ENCODE measurements around the gene MRPL49.

MRPL49 gene

GRCh38 chr11:65086809-65087208 is 35.3 kb upstream of the MRPL49 start:
- no peak overlapping the region for H3K4me3 ChIP-seq (ENCODE audit: low read length)
- H2AFZ ChIP-seq (ENCODE audit: low read length) = no peak overlapping the region
- H3K4me1 ChIP-seq (ENCODE audit: low read length) = peaks cover 63% of the 10 kb centered on the region
- no peaks in the 10 kb centered on the region; the same call in 1 of the 2 replicates for H3K36me3 ChIP-seq (replicated peaks; ENCODE audit: insufficient read depth, low read length)
- H3K9me2 ChIP-seq (replicated peaks; ENCODE audit: insufficient read depth, low read length) = no peaks in the 10 kb centered on the region
- H3K27me3 ChIP-seq (replicated peaks; ENCODE audit: insufficient read depth, low read length) = no peaks in the 10 kb centered on the region
- TF ChIP-seq EZH2 (optimal IDR thresholded peaks at IDR 0.05; ENCODE audit: low read depth, low read length) = no peak
- no peak for TF ChIP-seq CTCF (IDR thresholded peaks at IDR 0.05; ENCODE audit: low read length)
- no peak for TF ChIP-seq EZH2phosphoT487 (IDR thresholded peaks at IDR 0.05; ENCODE audit: low read length)
- DNase-seq = no peak
- no peaks in the 10 kb centered on the region for H3K9me3 ChIP-seq (replicated peaks; ENCODE audit: insufficient read depth, low read length)
- peaks cover 40% of the 10 kb centered on the region for H3F3A ChIP-seq (ENCODE audit: insufficient read depth, low read length)
- no peaks in the 10 kb centered on the region for H4K20me1 ChIP-seq (ENCODE audit: insufficient read depth, low read length)
- no peak overlapping the region for H3K9ac ChIP-seq (ENCODE audit: low read length)
- H3K4me2 ChIP-seq (ENCODE audit: low read depth, low read length) = no peak overlapping the region
- H3K79me2 ChIP-seq (ENCODE audit: low read length) = peaks cover 60% of the 10 kb centered on the region
- peak overlapping the region; percentile 87; the same call in 1 of the 2 replicates for H3K27ac ChIP-seq (ENCODE audit: low read length)

GRCh38 chr11:65087216-65087615 is 34.9 kb upstream of the MRPL49 start:
- H4K20me1 ChIP-seq (ENCODE audit: insufficient read depth, low read length) = no peaks in the 10 kb centered on the region
- H3K9me3 ChIP-seq (replicated peaks; ENCODE audit: insufficient read depth, low read length) = no peaks in the 10 kb centered on the region
- peaks cover 56% of the 10 kb centered on the region for H3K79me2 ChIP-seq (ENCODE audit: low read length)
- H3K9ac ChIP-seq (ENCODE audit: low read length) = no peak overlapping the region
- TF ChIP-seq EZH2phosphoT487 (IDR thresholded peaks at IDR 0.05; ENCODE audit: low read length) (no peak), EZH2 (optimal IDR thresholded peaks at IDR 0.05; ENCODE audit: low read depth, low read length) (no peak), CTCF (IDR thresholded peaks at IDR 0.05; ENCODE audit: low read length) (no peak)
- no peaks in the 10 kb centered on the region for H3K27me3 ChIP-seq (replicated peaks; ENCODE audit: insufficient read depth, low read length)
- H2AFZ ChIP-seq (ENCODE audit: low read length) = no peak overlapping the region
- peak overlapping the region; percentile 87; the same call in 1 of the 2 replicates for H3K27ac ChIP-seq (ENCODE audit: low read length)
- H3F3A ChIP-seq (ENCODE audit: insufficient read depth, low read length) = peaks cover 43% of the 10 kb centered on the region
- DNase-seq = no peak
- H3K4me1 ChIP-seq (ENCODE audit: low read length) = peaks cover 59% of the 10 kb centered on the region
- H3K36me3 ChIP-seq (replicated peaks; ENCODE audit: insufficient read depth, low read length) = no peaks in the 10 kb centered on the region; the same call in 1 of the 2 replicates
- H3K9me2 ChIP-seq (replicated peaks; ENCODE audit: insufficient read depth, low read length) = no peaks in the 10 kb centered on the region
- H3K4me3 ChIP-seq (ENCODE audit: low read length) = no peak overlapping the region
- no peak overlapping the region for H3K4me2 ChIP-seq (ENCODE audit: low read depth, low read length)

- Histone ChIP-seq H3K27me3 (replicated peaks; ENCODE audit: insufficient read depth, low read length) (no peaks in the 10 kb centered on the region), H3F3A (ENCODE audit: insufficient read depth, low read length) (peaks cover 44% of the 10 kb centered on the region), H3K36me3 (replicated peaks; ENCODE audit: insufficient read depth, low read length) (no peaks in the 10 kb centered on the region; the same call in 1 of the 2 replicates), H3K4me1 (ENCODE audit: low read length) (peaks cover 55% of the 10 kb centered on the region), H3K9me3 (replicated peaks; ENCODE audit: insufficient read depth, low read length) (no peaks in the 10 kb centered on the region), H2AFZ (ENCODE audit: low read length) (no peak overlapping the region), H3K9me2 (replicated peaks; ENCODE audit: insufficient read depth, low read length) (no peaks in the 10 kb centered on the region), H3K79me2 (ENCODE audit: low read length) (peaks cover 50% of the 10 kb centered on the region), H4K20me1 (ENCODE audit: insufficient read depth, low read length) (no peaks in the 10 kb centered on the region), H3K4me3 (ENCODE audit: low read length) (no peak overlapping the region), H3K27ac (ENCODE audit: low read length) (peak overlapping the region; percentile 87; the same call in 1 of the 2 replicates), H3K9ac (ENCODE audit: low read length) (peak overlapping the region; percentile 43; the same call in 1 of the 2 replicates), H3K4me2 (ENCODE audit: low read depth, low read length) (peak overlapping the region; percentile 79; the same call in 1 of the 2 replicates)
- TF ChIP-seq EZH2 (optimal IDR thresholded peaks at IDR 0.05; ENCODE audit: low read depth, low read length) = no peak
- DNase-seq = no peak
Observed at GRCh38 chr11:65087827-65088226, 34.3 kb upstream of the MRPL49 start.

- peaks cover 48% of the 10 kb centered on the region for H3F3A ChIP-seq (ENCODE audit: insufficient read depth, low read length)
- H3K36me3 ChIP-seq (replicated peaks; ENCODE audit: insufficient read depth, low read length) = no peaks in the 10 kb centered on the region; the same call in 1 of the 2 replicates
- no peaks in the 10 kb centered on the region for H4K20me1 ChIP-seq (ENCODE audit: insufficient read depth, low read length)
- H3K4me2 ChIP-seq (ENCODE audit: low read depth, low read length) = peak overlapping the region; percentile 79
- DNase-seq = peak; percentile 97
- H3K4me3 ChIP-seq (ENCODE audit: low read length) = peak overlapping the region; percentile 30; the same call in 1 of the 2 replicates
- H3K9me2 ChIP-seq (replicated peaks; ENCODE audit: insufficient read depth, low read length) = no peaks in the 10 kb centered on the region
- peaks cover 52% of the 10 kb centered on the region for H3K4me1 ChIP-seq (ENCODE audit: low read length)
- H2AFZ ChIP-seq (ENCODE audit: low read length) = no peak overlapping the region
- H3K27me3 ChIP-seq (replicated peaks; ENCODE audit: insufficient read depth, low read length) = no peaks in the 10 kb centered on the region
- no peak for TF ChIP-seq EZH2phosphoT487 (IDR thresholded peaks at IDR 0.05; ENCODE audit: low read length)
- TF ChIP-seq CTCF (IDR thresholded peaks at IDR 0.05; ENCODE audit: low read length) = peak; percentile 51
- TF ChIP-seq EZH2 (optimal IDR thresholded peaks at IDR 0.05; ENCODE audit: low read depth, low read length) = no peak
- peak overlapping the region; percentile 87 for H3K27ac ChIP-seq (ENCODE audit: low read length)
- H3K79me2 ChIP-seq (ENCODE audit: low read length) = peaks cover 34% of the 10 kb centered on the region
- H3K9me3 ChIP-seq (replicated peaks; ENCODE audit: insufficient read depth, low read length) = no peaks in the 10 kb centered on the region
- peak overlapping the region; percentile 43 for H3K9ac ChIP-seq (ENCODE audit: low read length)
Observed at GRCh38 chr11:65089621-65090020, 32.5 kb upstream of the MRPL49 start.

Data from MM.1S (cell line).